ENCODE results near the gene ATXN1L. TPM values are rescaled to one million over a fixed set of nuclear protein-coding genes. Genes with fewer than 3 reads are reported as not detected.
"Not testable (repeated sequence)": the region's sequence is repeated elsewhere in the genome, so short reads cannot be mapped to it uniquely, and the experiment has no call there.

ATXN1L gene
- polyA plus RNA-seq, 3 donors = 33.7 to 39.0 (median 38.9) TPM

DNA sequence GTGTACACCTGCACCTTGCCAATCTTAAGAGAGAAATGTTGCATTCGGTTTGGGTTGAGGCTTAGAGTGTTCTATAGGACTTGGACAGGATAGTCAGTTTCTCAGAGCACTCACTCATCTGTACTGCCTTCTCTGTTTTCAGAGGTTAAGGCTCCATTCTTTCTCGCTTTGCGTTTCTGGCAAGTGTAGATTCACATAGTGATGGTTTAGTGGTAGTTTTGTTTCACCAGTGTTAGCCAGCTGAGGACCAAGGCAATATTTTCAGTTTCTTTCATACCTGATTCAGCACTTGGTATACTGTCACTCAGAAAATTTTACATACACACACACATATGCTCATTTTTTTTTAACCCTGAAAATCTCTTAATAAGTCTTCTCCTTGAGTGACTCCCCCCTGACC is 1.3 kb downstream of the ATXN1L start:
- no peak for DNase-seq

- DNase-seq = no peak
Observed at GRCh38 chr16:71848622-71849021, 2.8 kb downstream of the ATXN1L start.

- DNase-seq = no peak
Observed at GRCh38 chr16:71851746-71852145, 6.0 kb downstream of the ATXN1L start.

- DNase-seq = no peak
Observed at GRCh38 chr16:71852158-71852557, 6.4 kb downstream of the ATXN1L start.

- no peak for DNase-seq
Observed at GRCh38 chr16:71852561-71852960, 6.8 kb downstream of the ATXN1L start.

GRCh38 chr16:71853413-71853812 is 7.6 kb downstream of the ATXN1L start:
- no peak for DNase-seq

- DNase-seq = no peak
Observed at GRCh38 chr16:71854369-71854948, 8.7 kb downstream of the ATXN1L start.

DNA sequence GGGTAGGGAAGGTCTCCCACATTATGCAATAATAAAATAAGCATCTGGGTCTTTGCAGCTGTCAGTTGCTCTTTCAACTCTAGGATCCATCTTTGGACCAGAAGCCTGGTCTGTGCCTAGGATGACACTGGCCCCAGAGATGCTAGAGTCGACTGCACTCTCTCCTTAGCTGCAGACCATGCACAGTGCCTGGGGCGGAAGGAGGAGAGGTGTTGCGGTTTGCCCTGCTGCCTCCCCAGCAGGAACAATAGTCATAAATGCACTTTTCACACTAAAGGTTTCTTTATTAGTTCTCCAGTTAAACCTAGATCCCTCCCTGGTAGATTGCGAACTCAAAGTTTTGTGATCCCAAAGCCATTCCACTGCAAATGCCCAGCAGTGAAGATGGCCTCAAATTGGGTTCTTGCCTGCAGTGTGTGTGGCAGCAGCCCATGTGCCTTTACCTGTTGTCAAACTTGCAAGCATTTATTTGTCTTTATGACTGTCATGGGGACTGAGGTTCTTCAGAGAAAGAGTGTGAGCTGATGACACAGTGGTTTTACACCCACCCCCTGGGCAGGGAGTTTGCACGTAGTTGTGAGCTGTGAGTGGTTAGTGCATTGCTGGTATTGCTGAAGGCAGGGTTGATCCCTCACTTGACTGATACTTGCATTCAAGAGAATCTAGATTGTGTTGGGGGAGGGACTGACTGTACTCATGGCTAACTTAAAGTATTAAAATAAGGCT is 10.3 kb downstream of the ATXN1L start:
- DNase-seq = no peak

- no peak for DNase-seq
Observed at GRCh38 chr16:71859762-71860521, 14.2 kb downstream of the ATXN1L start.

DNA sequence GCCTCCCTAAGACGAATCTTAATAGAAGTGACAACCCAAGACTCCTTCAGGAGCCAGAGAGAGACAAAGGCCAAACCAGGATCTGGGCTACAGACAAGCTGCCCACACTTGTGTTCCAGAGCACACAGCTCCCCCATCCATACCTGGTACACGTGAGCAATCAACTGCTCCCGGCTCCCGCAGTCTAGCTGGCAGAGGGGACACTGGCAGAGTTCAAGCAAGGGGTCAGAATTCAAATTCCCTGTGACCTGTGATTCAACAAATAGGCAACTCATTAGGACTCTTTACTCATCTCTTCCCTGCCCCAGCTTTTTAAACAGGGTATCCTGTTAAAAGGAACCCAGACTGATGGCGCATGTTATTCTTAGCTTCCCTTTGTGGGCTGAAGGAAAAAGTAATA is 18.2 kb downstream of the ATXN1L start:
- DNase-seq = no peak

- no peak for DNase-seq
Observed at GRCh38 chr16:71865173-71865863, 19.5 kb downstream of the ATXN1L start.

- not testable (repeated sequence) for DNase-seq
Observed at GRCh38 chr16:71867175-71867574, 21.4 kb downstream of the ATXN1L start.

- DNase-seq = no peak
Observed at GRCh38 chr16:71867939-71868338, 22.2 kb downstream of the ATXN1L start.

DNA sequence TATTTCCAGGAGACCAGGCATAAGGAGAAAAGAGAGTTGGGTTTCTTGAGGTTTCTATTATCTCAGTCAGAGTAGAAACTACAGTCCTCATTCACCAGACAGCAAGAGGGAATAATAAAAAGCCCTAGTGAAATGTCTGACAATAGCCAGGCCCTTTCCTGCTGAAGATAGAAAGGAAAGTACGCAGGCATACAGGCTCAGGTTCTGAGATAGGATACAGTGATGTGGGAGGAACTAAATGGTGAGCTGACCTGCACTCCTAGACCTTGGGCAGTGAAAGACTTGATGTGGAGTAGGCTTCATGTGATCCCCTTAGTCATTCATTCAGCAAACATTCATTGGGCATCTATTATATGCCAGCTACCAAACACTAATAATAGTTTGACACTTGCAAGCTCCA is 23.3 kb downstream of the ATXN1L start:
- DNase-seq = no peak

DNA sequence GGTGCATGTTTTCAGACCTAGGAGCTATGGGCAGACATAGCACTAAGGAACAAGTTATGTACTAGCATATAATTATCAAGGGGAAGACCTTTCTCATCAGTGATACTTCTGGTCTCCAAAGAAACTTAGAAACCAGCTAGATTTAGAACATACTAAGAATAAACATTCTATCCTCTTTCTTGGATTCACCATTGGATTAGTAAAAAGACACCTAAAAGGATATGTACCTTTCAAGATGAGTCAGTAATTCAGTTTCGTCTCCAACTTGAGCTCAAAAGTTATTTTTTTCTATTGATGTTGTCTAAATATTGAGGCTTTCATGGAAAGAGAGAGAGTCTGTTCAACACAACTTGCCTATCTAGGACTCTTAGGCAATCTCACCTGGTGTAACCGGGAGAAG is 25.0 kb downstream of the ATXN1L start:
- no peak for DNase-seq

DNA sequence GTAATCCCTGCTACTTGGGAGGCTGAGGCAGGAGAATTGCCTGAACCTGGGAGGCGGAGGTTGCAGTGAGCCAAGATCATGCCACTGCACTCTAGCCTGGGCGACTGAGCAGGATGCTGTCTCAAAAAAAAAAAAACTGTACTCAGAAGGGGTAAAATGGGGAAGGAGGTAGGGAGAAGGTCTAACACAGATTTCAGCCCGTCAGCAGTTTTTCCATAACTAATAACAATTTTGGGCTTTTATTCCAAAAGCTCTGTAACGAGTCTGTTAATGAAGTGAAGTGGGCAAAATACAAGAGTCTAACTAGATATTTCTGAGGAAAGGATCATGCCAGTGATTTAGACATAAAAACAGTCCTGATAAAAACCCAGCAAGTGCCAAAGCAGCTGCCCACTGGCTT is 27.4 kb downstream of the ATXN1L start:
- no peak for DNase-seq

- DNase-seq = no peak
Observed at GRCh38 chr16:71878911-71879310, 33.1 kb downstream of the ATXN1L start.

DNA sequence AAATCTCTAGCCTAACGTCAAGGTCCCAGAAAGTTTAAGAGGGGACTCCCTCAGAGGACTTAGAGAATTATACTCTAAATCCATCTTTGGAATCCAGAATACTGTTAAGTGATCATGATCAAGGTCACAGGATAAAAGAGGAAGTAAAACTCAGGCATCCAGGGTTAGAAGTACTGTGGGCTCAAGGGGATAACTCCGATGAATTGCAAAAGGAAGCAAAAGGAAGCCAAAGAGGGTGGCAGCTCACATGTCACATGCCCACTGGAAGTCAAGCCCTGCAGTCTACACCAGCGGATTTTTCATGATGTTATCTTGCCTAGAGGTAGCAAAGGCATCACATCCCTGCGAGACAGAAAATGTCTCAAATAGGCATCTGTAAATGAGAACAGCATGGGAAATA is 34.4 kb downstream of the ATXN1L start:
- no peak for DNase-seq

DNA sequence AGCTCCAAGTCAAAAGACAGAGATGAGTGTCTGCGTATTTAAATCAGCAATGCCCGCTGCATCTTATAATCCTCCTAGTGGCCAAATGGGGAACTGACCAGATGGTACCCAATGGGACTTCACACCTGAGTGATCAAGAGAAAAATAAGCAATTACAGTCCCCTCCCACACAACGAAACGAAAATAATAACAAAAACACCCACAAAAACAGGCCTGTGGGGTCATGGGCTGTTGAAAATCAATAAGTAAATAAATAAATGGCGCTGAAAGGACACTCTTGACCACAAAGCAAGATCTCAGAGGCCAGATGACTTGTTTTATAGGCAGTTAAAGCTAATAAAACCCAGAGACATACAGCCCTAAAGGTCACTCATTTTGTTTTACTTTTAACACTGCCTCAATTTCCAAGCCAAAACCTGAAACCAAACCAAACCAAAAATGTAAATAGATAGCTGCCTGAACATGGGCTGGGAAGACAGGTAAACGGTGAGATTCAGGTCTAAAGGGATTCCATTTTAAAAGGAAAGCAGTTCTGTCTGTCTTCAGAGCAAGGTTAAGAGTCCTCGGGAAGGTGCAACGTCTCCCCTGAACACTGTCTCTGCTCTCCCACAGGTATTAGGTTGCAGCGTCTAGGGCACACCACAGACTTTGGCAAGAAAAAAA is 36.9 kb downstream of the ATXN1L start:
- peak; percentile 81 for DNase-seq

DNA sequence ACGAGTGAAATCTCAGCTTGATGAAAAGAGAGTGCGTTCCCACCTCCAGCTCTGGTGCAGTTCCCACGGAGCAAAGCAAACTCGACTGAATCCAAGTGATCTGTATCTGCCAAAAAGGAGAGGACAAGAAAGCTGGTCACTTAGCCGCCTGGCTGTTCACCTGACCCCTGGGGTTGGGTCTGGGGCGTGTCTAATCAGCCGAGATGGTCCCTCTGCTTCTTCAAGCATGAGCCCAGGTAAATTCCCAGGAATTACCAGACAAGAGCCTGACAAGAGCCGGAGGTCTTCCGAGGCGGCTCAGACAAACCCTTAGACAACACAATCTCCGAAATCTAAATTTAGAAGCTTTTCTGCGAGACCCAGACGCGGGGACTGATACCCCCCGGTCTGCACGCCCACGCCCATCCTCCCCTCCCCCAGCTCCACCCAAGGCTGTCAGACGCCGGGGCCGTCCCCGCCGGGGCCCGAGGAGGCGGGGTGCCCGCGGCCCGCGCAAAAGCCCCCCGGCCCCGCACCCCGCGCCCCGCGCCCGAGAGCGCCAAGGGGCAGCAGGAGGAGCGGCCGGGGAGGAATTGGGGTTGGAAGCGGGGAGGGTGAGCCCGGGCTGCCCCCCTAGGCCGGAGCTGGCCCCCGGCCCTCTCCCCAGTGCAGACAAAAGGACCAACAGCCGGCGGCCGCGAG is 37.5 kb downstream of the ATXN1L start:
- DNase-seq = peak; percentile 34
